ENCODE data around the gene ADARB2.

Gene ADARB2

GRCh38 chr10:1153805-1154351, 583.4 kb downstream of the ADARB2 start:
- Mint-ChIP-seq H3K4me3 (no peak overlapping the region), H3K27ac (no peak overlapping the region)

GRCh38 chr10:1153251-1153763, 584.0 kb downstream of the ADARB2 start:
- ATAC-seq (replicated peaks) (no peak), DNase-seq (no peak)
- Mint-ChIP-seq H3K4me1 (ENCODE audit: low read depth in 2 of 2) (peaks cover 7 to 10% of the 10 kb centered on the region in 2 donors), H3K36me3 (ENCODE audit: insufficient read depth) (no peaks in the 10 kb centered on the region), H3K4me3 (no peak overlapping the region), H3K27me3 (peaks cover 28 to 55% of the 10 kb centered on the region in 2 donors), H3K27ac (no peak overlapping the region), H3K9me3 (no peaks in the 10 kb centered on the region)

More at GRCh38 chr10:1153805-1154351, 583.4 kb downstream of the ADARB2 start:
- H3K4me1 Mint-ChIP-seq (ENCODE audit: low read depth in 2 of 2) = peaks cover 7 to 10% of the 10 kb centered on the region in 2 donors
- peaks cover 27 to 59% of the 10 kb centered on the region in 2 donors for H3K27me3 Mint-ChIP-seq
- H3K36me3 Mint-ChIP-seq (ENCODE audit: insufficient read depth) = no peaks in the 10 kb centered on the region
- ATAC-seq (replicated peaks) (no peak), DNase-seq (no peak)
- H3K9me3 Mint-ChIP-seq = no peaks in the 10 kb centered on the region

- Mint-ChIP-seq H3K36me3 (ENCODE audit: insufficient read depth) (no peaks in the 10 kb centered on the region), H3K4me1 (ENCODE audit: low read depth in 2 of 2) (peaks cover 7 to 10% of the 10 kb centered on the region in 2 donors), H3K27ac (no peak overlapping the region), H3K9me3 (no peaks in the 10 kb centered on the region), H3K27me3 (peaks cover 25 to 55% of the 10 kb centered on the region in 2 donors), H3K4me3 (no peak overlapping the region)
- DNase-seq = no peak
- ATAC-seq (replicated peaks) = no peak
Measured at GRCh38 chr10:1152386-1153250, 584.7 kb downstream of the ADARB2 start.

GRCh38 chr10:1151076-1152033, 586.0 kb downstream of the ADARB2 start:
- DNase-seq (no peak), ATAC-seq (replicated peaks) (no peak)
- H3K27ac Mint-ChIP-seq = peak overlapping the region in 1 of 2 donors; percentile 11
- no peaks in the 10 kb centered on the region for H3K9me3 Mint-ChIP-seq
- peaks cover 7 to 10% of the 10 kb centered on the region in 2 donors for H3K4me1 Mint-ChIP-seq (ENCODE audit: low read depth in 2 of 2)
- peaks cover 28 to 55% of the 10 kb centered on the region in 2 donors for H3K27me3 Mint-ChIP-seq
- H3K36me3 Mint-ChIP-seq (ENCODE audit: insufficient read depth) = no peaks in the 10 kb centered on the region
- no peak overlapping the region for H3K4me3 Mint-ChIP-seq

- Mint-ChIP-seq H3K4me1 (ENCODE audit: low read depth in 2 of 2) (peaks cover 7 to 10% of the 10 kb centered on the region in 2 donors), H3K4me3 (no peak overlapping the region), H3K27me3 (peaks cover 28 to 56% of the 10 kb centered on the region in 2 donors), H3K27ac (peak overlapping the region in 1 of 2 donors; percentile 11), H3K9me3 (peaks cover 0 to 2% of the 10 kb centered on the region in 2 donors), H3K36me3 (ENCODE audit: insufficient read depth) (no peaks in the 10 kb centered on the region)
- ATAC-seq (replicated peaks) = no peak
- DNase-seq = no peak
Measured at GRCh38 chr10:1150638-1150955, 586.7 kb downstream of the ADARB2 start.

DNA sequence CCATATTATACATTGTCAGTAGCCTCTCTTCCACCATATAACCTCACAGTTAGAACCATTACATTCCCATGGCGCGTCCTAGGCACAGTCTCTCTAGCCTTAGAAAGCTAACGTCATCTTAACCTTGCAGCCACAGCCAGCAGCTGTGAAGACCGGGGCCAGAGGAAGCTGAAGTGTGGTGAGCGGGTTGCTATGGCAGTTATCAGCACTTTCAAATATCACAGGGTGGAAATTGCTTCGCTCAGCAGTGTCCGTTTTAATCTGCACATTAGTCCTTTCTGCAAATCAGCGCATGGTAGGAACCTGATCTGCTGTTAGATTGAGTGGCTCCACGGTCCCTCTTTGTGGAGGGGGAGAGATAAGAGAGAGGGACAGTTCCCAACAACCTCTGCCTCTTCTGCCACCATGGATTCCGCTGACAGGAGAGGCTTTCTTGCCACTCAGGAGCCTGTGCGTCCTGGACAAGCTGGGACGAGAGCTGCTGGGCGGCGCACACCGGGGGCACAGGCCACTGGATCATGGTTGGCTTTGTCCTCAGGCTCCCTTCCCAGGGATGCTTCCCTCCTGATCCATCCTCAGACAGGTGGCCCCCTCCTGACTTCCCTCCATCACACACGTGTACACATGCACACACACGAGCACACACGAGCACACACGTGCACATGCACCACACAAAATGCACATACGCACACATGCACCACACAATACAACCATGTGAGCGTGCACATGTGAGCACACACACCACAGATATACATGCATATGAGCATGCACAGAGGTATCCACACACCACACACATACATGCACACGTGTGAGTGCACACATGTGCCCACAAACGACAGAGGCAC, 587.3 kb downstream of the ADARB2 start:
- peak; percentile 9 to 11 (median 10) for DNase-seq
- H3K4me1 Mint-ChIP-seq (ENCODE audit: low read depth in 2 of 2) = peaks cover 7 to 10% of the 10 kb centered on the region in 2 donors
- no peak overlapping the region for H3K4me3 Mint-ChIP-seq
- no peak overlapping the region for H3K27ac Mint-ChIP-seq
- ATAC-seq (replicated peaks) = peak; percentile 81
- no peaks in the 10 kb centered on the region for H3K36me3 Mint-ChIP-seq (ENCODE audit: insufficient read depth)
- peaks cover 0 to 2% of the 10 kb centered on the region in 2 donors for H3K9me3 Mint-ChIP-seq
- peaks cover 28 to 56% of the 10 kb centered on the region in 2 donors for H3K27me3 Mint-ChIP-seq

DNA sequence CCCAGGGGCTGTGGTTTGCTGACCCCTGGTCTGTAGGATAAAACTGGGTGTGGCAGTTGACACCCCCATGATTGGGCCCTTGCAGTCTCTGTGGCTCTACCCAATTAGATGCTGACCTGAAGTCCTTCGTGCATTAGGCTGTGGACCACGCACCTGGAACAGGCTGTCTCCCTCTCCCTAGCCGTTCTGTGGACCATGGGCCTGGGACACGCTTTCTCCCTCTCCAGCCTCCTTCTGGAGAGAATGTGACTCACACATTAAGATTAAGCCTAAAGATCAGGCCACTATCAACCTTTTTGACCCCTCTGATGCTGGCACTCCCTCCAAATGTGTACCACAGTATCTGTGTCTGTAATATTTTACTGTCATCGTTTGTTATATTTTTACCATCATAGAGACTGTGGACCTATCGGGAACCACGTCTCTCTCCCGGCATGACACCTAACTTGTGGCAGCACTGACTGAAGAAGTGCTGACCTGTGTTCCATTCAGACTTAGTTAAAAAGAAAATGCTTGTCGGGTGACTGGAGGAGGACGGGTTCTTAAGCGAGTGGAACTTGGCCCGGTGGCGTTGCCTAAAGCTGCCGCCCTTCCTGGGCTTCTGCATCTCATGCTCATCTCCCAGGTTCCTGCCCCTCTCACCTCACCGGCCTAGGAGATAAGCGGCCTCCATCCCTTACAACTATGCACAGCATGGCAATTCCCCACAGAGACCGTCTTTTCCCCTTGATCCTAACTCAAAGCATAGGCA, 588.3 kb downstream of the ADARB2 start:
- no peak overlapping the region for H3K4me3 Mint-ChIP-seq
- no peak overlapping the region for H3K27ac Mint-ChIP-seq
- peaks cover 0 to 2% of the 10 kb centered on the region in 2 donors for H3K9me3 Mint-ChIP-seq
- ATAC-seq (replicated peaks) (no peak), DNase-seq (no peak)
- H3K36me3 Mint-ChIP-seq (ENCODE audit: insufficient read depth) = no peaks in the 10 kb centered on the region
- peaks cover 7 to 10% of the 10 kb centered on the region in 2 donors for H3K4me1 Mint-ChIP-seq (ENCODE audit: low read depth in 2 of 2)
- H3K27me3 Mint-ChIP-seq = peaks cover 36 to 61% of the 10 kb centered on the region in 2 donors

GRCh38 chr10:1147810-1148209, 589.5 kb downstream of the ADARB2 start:
- no peak overlapping the region for H3K27ac Mint-ChIP-seq
- ATAC-seq (replicated peaks) = no peak
- no peaks in the 10 kb centered on the region for H3K36me3 Mint-ChIP-seq (ENCODE audit: insufficient read depth)
- peaks cover 7 to 10% of the 10 kb centered on the region in 2 donors for H3K4me1 Mint-ChIP-seq (ENCODE audit: low read depth in 2 of 2)
- DNase-seq = no peak
- H3K27me3 Mint-ChIP-seq = peaks cover 43 to 70% of the 10 kb centered on the region in 2 donors
- peaks cover 0 to 2% of the 10 kb centered on the region in 2 donors for H3K9me3 Mint-ChIP-seq
- H3K4me3 Mint-ChIP-seq = no peak overlapping the region

- DNase-seq (peak; percentile 10 to 28 (median 11)), ATAC-seq (replicated peaks) (peak; percentile 27)
- peaks cover 10 to 11% of the 10 kb centered on the region in 2 donors for H3K9me3 Mint-ChIP-seq
- H3K36me3 Mint-ChIP-seq (ENCODE audit: insufficient read depth) = no peaks in the 10 kb centered on the region
- no peaks in the 10 kb centered on the region for H3K4me1 Mint-ChIP-seq (ENCODE audit: low read depth in 2 of 2)
- H3K27me3 Mint-ChIP-seq = peaks cover 41 to 49% of the 10 kb centered on the region in 2 donors
- no peak overlapping the region for H3K27ac Mint-ChIP-seq
- H3K4me3 Mint-ChIP-seq = no peak overlapping the region
Measured at GRCh38 chr10:1142596-1142995, 594.7 kb downstream of the ADARB2 start.

DNA sequence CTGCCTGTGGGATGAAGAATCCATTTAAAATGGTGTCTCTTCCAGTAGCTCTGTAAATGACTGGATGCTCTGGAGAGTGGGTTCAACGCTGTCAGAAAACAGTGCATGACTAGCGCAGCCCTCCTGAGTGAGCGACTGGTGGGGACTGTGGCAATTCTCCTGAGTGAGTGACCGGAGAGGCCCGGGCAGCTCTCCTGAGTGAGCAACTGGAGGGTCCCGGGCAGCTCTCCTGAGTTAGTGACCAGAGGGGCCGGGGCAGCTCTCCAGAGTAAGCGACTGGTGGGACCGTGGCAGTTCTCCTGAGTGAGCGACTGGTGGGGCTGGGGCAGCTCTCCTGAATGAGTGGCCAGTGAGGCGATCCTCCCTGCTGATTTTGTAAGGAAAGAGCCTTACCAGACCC, 595.6 kb downstream of the ADARB2 start:
- ATAC-seq (replicated peaks) = no peak

DNA sequence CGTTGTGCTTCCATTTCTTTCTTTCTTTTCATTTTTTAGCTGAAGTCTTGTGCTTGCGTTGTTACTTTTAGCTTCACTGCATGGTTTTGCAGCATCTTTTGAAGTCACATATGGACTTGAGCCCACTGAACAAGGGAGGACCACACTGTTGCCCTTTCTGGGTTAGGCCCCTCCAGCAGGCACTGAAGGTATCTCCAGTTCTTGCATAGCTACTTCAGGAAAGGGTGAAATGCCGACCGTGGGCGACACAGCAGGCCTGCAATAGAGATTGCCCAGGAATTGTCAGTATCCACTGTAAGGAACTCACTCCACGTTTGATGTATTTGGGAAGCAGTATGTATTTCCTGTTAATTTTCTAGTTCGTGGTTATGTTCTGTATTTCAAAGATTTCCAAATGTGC, 596.1 kb downstream of the ADARB2 start:
- Mint-ChIP-seq H3K4me1 (ENCODE audit: low read depth in 2 of 2) (no peaks in the 10 kb centered on the region), H3K27me3 (peaks cover 30 to 36% of the 10 kb centered on the region in 2 donors), H3K27ac (no peak overlapping the region), H3K9me3 (peaks cover 10 to 11% of the 10 kb centered on the region in 2 donors), H3K4me3 (no peak overlapping the region), H3K36me3 (ENCODE audit: insufficient read depth) (no peaks in the 10 kb centered on the region)
- ATAC-seq (replicated peaks) (no peak), DNase-seq (no peak)

More for the DNA sequence above, 595.6 kb downstream of the ADARB2 start:
- no peak for DNase-seq
- Mint-ChIP-seq H3K27me3 (peaks cover 32 to 40% of the 10 kb centered on the region in 2 donors), H3K27ac (no peak overlapping the region), H3K4me3 (no peak overlapping the region), H3K9me3 (peaks cover 10 to 11% of the 10 kb centered on the region in 2 donors), H3K36me3 (ENCODE audit: insufficient read depth) (no peaks in the 10 kb centered on the region), H3K4me1 (ENCODE audit: low read depth in 2 of 2) (no peaks in the 10 kb centered on the region)

GRCh38 chr10:1138529-1138928, 598.8 kb downstream of the ADARB2 start:
- ATAC-seq (replicated peaks) = no peak
- no peak overlapping the region for H3K4me3 Mint-ChIP-seq
- peaks cover 17 to 22% of the 10 kb centered on the region in 2 donors for H3K27me3 Mint-ChIP-seq
- no peak overlapping the region for H3K27ac Mint-ChIP-seq
- H3K4me1 Mint-ChIP-seq (ENCODE audit: low read depth in 2 of 2) = peaks cover 4 to 6% of the 10 kb centered on the region in 2 donors
- H3K9me3 Mint-ChIP-seq = peaks cover 9 to 10% of the 10 kb centered on the region in 2 donors
- no peaks in the 10 kb centered on the region for H3K36me3 Mint-ChIP-seq (ENCODE audit: insufficient read depth)
- no peak for DNase-seq
